PC-3 (cell line): ENCODE data around the gene CPHXL.

Experiments used
- EZH2 ChIP-seq: fragments of 300-600 bp; sonication (generic); IDR thresholded peaks from one replicate; pipeline ENCODE4 v1.6.1; 2017; ENCODE audit warnings: antibody characterized with exemption, mild to moderate bottlenecking, low read length; ENCODE audit not compliant: unreplicated experiment
- EZH2phosphoT487 ChIP-seq: fragments of 300-600 bp; sonication (generic); IDR thresholded peaks from 2 replicates; pipeline ENCODE4 v1.6.1; 2018; ENCODE audit warnings: mild to moderate bottlenecking, antibody characterized with exemption, low read length, borderline replicate concordance
- TF ChIP-seq, protein P1 (sequence below): fragments of 300-600 bp; sonication (generic); conservative IDR thresholded peaks from 2 replicates; pipeline ENCODE4 v1.5.1; 2017; ENCODE audit warnings: antibody characterized with exemption, low read depth, mild to moderate bottlenecking, low read length

DNA sequence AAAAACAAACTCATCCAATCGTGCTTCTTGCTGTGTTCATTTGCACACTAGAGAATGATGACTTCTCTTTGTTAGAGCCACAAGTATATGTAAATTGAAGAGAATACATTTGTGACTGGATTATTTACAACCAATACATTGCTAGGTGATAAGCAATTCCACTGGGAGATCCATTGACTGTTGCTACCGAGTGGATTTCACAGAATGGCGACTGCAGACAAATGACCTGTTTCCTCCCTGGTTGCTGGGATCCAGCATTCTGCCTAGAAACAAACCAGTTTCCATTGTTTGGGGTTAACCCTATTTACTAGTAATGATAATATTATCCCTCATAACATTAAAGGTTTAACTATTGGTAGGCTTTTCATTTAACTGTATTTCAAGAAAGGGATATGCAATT, 36.9 kb upstream of the CPHXL start:
- TF ChIP-seq, protein P1, sequence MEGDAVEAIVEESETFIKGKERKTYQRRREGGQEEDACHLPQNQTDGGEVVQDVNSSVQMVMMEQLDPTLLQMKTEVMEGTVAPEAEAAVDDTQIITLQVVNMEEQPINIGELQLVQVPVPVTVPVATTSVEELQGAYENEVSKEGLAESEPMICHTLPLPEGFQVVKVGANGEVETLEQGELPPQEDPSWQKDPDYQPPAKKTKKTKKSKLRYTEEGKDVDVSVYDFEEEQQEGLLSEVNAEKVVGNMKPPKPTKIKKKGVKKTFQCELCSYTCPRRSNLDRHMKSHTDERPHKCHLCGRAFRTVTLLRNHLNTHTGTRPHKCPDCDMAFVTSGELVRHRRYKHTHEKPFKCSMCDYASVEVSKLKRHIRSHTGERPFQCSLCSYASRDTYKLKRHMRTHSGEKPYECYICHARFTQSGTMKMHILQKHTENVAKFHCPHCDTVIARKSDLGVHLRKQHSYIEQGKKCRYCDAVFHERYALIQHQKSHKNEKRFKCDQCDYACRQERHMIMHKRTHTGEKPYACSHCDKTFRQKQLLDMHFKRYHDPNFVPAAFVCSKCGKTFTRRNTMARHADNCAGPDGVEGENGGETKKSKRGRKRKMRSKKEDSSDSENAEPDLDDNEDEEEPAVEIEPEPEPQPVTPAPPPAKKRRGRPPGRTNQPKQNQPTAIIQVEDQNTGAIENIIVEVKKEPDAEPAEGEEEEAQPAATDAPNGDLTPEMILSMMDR: no peak
- TF ChIP-seq EZH2 (no peak), EZH2phosphoT487 (no peak)
